ENCODE results near the gene GOSR2.
A peak's percentile ranks its signal among the peaks of the same experiment; 100 is the strongest.
"Not testable (repeated sequence)": the region's sequence is repeated elsewhere in the genome, so short reads cannot be mapped to it uniquely, and the experiment has no call there.

GOSR2 gene

GRCh38 chr17:46968224-46968834 lies 45.4 kb downstream of the GOSR2 start:
- no peak for DNase-seq

DNA sequence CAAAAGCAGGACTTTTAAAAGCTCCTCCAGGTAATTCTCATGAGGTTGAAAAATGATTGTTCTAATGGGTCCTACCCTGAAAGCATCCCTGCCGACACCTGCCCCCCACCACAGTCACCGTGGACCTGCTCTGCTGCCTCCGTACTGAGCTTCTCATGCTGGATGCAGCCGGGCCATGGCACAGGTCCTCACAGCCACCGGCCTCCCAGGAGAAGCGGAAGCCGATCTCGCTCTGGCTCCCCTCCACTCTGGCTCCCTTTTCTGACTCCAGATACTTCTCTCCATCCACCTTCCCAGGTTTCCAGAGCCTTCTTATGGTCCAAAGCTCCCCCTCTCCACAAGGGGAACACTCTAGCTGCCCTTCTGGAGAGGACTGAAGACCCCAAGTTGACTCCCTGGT lies 45.9 kb downstream of the GOSR2 start:
- no peak for DNase-seq

- no peak for DNase-seq
Measured at GRCh38 chr17:46971647-46972300, 48.8 kb downstream of the GOSR2 start.

- no peak for DNase-seq
Measured at GRCh38 chr17:46972346-46972745, 49.4 kb downstream of the GOSR2 start.

GRCh38 chr17:46974086-46974485 lies 51.1 kb downstream of the GOSR2 start:
- DNase-seq = no peak

DNA sequence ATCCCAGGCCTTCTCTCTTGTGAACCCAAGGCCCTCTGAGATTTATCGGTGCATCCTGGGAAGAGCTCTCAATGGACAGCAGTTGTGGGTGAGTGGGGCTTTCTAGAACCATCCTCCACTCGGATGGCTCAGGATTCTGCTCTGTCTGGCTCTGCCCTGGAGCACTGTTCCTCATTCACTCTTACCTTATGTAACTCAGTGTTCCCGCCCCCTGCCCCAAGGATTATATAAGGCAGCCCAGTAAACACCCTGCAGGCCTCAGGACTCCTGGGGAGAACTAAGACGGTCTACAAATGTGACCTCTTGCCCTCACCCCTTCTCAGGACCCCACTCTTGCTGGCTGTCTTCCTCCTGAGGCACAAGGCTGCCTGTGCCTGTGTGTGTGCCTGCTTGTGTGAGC lies 52.3 kb downstream of the GOSR2 start:
- DNase-seq = no peak

DNA sequence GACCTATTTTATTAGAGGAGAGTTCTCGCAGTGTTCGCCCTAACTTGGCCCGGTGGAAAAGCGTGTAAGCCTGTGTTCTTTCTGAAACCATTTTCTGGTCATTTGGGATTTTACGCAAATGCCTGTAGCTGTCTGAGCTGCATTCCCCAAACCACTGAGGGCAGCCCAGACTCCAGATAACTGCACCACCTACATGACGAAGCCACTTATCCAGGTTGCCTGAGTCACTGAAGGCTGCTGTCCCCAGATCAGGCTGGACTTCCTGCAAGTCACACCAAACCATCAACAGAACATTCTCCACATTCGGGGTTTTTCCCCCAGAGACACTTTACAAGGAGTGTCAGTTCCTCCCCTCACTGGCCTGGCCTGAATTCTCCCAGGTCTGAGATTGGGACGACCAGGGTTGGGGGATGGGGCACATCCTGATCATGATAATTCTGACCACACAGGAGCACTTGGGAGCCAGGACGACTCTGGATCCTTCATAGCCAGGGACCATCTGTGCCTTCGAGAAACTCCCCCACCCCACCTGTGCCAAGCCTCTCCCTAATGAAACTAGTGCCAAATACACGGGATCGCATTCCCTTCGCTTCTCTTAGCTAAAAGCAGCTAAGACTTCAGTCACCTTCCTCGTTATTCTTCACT lies 53.8 kb downstream of the GOSR2 start:
- DNase-seq = no peak

DNA sequence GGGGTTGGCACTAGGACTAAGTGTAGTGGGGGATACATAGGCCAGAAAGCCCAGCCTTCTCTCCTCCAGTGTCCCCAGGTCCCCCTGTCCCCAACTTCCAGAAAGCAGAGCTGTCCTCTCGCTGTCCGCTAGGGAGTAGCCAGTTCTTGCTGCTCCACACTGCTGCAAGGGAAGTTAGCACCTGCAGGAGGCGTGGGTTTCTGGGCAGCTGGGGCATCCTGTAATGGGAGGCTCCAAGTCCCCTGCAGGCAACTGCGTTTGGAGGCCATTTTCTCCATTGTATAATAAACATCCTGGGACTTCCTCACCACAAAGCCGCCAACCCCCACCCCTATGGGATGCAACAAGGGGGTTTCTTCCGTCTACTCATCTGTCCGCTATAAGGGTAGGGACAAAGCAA lies 54.4 kb downstream of the GOSR2 start:
- no peak for DNase-seq

DNA sequence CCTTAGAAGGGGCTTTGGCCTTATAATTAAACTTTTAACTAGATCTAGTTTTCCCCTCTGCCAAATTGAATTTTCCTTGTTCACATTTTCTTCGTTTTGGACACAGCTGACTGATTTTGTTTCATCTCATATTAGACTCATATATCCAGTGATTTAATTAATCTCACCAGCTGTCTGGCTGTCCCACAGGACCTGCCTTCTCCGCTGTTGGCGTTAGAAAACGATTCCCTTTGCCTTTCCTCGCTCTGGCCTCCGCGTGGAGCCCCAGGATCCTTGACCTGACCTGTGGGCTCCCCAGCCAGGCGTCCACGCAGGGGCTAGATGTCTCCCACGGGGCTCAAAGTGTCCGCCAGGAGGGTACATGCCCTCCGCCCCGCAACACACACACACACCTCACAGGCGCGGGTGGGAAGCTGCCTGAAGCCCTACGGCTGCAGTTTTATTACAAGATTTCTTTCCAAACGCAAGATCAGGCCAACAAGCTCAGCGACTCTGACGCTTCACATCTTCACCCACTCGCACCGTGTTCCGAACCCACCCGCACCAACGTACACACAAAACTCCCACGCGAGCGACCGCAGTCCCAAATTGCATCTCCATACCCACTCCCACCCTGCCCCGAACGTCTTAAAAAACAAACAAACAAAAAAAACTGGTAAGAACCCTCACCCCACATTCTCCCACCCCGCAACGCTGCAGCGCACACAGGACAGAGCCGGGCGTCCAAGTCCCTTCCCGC lies 55.0 kb downstream of the GOSR2 start:
- DNase-seq = no peak

GRCh38 chr17:46978489-46979146 lies 55.7 kb downstream of the GOSR2 start:
- DNase-seq = no peak

GRCh38 chr17:46979147-46979863 lies 56.3 kb downstream of the GOSR2 start, which contains the start of gene RPRML:
Gene RPRML, minus strand, starts transcription at chr17:46979253. Its CDS starts 246 bp downstream, at chr17:46979007.
- DNase-seq = peak; percentile 34

DNA sequence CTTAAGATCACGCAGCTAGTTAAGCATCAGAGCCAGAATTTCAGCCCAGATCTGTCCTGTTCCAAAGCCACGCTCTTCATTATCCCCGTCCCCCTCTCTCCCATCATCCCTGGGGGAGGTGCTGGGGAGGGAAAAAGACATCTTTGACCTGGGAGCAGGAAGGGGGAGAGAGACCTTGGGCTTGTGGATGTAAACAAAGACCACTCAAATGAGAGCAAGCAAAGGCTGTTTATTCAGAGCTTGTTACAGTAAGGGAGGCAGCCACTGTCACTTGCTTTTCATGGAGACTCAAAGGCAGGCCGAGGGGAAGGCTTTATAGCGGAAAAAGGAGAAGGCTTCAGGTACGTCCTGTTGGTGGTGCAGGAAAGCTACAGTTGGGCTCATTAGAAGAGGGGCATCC lies 59.6 kb downstream of the GOSR2 start:
- DNase-seq = no peak

DNA sequence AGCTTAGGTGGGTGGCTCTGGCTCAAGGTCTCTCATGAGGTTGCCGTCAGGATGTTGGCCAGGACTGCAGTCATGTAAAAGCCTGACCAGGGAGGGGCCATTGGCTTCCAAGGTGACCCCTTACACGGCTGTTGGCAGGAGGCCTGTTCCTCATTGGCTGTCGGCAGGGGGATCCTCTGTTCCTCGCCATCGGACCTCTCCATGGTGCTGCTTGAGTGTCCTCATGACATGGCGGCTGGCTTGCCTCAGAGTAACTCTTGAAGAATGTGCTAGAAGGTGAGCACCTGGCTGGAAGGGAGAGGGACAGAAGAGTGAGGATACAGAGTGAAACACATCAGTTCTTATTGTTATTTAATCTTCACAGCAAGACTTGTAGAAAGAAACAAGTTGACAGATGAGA lies 60.8 kb downstream of the GOSR2 start:
- DNase-seq = no peak

DNA sequence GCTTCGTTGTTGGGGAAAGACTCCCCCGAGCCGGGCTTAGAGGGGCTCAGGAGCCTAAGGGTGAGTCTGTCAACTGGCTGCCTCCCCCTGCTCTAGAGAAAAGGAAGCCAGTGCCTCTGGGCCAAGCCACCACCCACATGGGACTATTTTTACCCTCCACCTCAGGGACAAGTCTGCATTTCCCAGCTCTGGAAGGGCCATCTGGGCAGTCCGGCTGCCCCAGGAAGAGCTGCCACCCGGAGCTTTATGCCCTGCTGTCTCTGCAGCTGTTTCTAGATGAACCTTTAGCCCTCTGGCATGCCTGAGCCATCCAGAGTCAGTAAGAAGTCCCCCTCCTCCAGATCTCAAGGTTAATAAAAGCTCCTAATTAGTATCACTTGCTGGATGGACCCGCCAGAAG lies 61.4 kb downstream of the GOSR2 start:
- no peak for DNase-seq

DNA sequence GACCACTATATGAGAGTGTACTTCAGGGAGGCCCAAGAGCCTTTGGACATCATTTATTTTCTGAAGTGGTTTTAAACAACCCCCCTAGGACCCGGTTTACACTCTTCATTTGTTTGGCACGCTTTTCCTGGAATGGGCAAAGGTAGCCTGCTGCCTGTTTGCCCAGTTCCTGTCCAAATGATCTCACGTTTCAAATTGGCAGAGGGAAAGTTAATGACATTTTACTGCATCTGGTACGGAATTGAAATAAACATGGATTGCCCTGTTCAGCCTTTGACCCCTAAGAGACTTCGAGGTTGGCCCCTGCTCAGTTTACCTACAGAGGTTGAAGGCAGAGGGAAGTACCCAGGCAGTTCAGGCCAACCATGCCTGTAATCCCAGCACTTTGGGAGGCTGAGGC lies 61.9 kb downstream of the GOSR2 start:
- DNase-seq = no peak

DNA sequence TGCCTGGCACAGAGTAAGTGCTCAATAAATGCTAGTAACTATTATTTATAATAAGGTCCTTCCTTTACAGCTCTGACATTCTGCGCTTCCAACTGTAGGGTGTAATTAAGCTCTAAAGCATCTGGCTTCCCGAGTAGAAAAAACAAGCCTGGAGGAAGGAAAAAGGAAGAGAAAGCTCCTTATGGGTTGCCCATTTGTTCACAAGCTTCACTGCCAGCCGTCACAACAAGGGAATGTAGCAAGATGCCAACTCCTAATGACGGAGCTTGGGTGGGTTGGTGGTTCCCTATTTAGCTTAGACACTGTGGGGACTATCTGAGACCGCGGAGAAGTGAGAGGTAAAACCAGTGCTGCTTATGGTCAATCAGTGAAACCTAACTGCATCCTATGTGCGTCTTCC lies 63.4 kb downstream of the GOSR2 start:
- DNase-seq = no peak

DNA sequence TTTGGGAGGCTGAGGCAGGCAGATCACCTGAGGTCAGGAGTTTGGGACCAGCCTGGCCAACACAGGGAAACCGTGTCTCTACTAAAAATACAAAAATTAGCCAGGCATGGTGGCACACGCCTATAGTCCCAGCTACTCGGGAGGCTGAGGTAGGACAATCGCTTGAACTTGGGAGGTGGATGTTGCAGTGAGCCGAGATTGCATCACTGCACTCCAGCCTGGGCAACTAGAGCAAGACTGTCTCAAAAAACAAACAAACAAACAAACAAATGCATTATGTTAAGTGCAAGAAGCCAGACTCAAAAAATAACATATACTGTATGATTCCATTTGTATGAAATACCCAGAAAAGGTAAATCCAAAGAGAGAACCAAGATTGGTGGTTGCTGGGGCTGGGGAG lies 65.0 kb downstream of the GOSR2 start:
- not testable (repeated sequence) for DNase-seq

GRCh38 chr17:46989637-46990431 lies 66.9 kb downstream of the GOSR2 start:
- no peak for DNase-seq

DNA sequence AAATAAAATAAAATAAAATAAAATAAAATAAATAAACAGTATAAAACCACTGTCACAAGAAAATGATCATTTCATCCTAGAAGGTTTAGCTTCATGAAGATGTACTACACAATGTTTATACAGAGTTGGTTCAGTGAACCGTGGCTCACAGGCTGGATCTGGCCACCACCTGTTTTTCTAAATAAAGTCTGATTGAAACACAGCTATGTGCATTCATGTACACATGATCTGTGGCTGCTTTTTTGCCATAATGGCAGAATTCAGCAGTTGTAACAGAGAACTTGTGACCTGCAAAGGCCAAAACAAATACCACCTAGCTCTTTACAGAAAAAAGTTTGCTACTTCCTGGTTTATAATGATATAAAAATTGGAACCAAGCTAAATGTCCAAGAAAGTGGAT lies 68.7 kb downstream of the GOSR2 start:
- DNase-seq = no peak

All from stimulated activated CD4-positive, alpha-beta T cell treated with anti-CD3 and anti-CD28 coated beads, Interleukin-12 subunit alpha, Interleukin-12 subunit beta, amount 100 ng/mL, for 4 hours (primary cell).